ENCODE data around the gene POLE2. TPM values are rescaled to one million over a fixed set of nuclear protein-coding genes. Genes with fewer than 3 reads are reported as not detected.
"Not testable (repeated sequence)": the region's sequence is repeated elsewhere in the genome, so short reads cannot be mapped to it uniquely, and the experiment has no call there.

The POLE2 gene
- polyA plus RNA-seq, 3 donors, result 14.1 to 15.9 (median 14.9) TPM

- no peak for DNase-seq (ENCODE audit: low read depth in 3 of 3, low spot score in 2 of 3)
Observed at GRCh38 chr14:49670475-49670874, 17.5 kb downstream of the POLE2 start.

DNA sequence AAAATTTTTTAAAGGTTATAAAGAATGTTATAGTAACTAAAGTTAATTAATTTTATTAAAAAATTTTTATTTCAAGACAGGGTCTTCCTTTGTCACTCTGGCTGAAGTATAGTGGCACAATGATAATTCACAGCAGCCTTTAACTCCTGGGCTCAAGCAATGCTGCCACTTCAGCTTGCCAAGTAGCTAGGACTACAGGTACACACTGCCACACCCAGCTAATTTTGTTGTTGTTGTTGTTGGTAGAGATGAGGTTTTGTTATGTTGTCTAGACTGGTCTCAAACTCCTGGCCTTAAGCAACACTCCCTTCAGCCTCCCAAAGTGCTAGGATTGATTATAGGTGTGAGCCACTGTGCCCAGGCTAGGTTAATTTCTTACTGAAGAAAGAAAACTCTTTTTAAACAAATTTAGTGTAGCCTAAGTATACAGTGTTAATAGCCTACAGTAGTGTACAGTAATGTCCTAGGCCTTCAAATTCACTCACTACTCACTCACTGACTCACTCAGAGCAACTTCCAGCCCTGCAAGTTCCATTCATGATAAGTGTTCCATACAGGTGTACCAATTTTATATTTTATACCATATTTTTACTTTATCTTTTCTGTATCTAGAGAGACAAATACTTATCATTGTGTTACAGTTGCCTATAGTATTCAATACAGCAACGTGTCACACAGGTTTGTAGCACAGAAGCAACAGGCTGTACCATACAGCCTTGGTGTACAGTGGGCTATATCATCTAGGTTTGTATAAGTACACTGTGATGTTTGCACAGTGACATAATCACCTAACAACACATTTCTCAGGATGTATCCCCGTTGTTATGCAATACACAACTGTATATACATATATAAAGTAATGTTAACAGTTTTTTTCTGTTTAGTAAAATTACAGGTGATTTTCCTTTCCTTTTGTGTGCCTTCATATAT, 28.2 kb downstream of the POLE2 start:
- DNase-seq (ENCODE audit: low read depth in 3 of 3, low spot score in 2 of 3), result no peak

DNA sequence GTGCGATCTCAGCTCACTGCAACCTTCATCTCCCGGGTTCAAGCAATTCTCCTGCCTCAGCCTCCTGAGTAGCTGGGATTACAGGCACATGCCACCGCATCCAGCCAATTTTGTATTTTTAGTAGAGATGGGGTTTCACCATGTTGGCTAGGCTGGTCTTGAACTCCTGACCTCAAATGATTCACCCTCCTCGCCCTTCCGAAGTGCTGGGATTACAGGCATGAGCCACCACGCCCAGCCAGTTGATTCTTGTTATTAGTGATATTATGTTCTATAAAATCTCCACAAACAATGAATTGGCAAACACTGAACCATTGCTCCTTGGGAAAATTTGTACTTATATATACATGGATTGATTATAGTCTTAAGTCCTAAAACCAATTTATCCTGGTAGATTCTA, 30.5 kb downstream of the POLE2 start:
- DNase-seq (ENCODE audit: low read depth in 3 of 3, low spot score in 2 of 3), result not testable (repeated sequence)

DNA sequence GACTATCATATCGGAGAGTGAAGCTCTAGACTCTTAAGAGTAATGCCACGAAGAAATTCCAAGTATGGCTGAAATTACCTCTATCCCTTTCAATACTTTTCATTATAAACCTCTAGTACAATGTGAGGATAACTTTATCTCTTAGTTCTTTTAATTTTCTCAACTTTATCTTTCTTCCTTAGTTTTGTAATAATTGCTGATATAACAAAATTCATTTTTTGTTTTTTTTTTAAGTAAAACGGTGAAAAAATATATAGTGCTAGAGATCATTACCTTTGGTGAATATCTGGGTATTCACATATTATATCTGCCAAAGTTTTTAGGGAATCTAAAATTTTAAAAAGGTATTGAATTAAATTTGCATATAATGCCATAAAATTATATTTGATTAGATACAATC, 33.5 kb downstream of the POLE2 start:
- no peak for DNase-seq (ENCODE audit: low read depth in 3 of 3, low spot score in 2 of 3)

DNA sequence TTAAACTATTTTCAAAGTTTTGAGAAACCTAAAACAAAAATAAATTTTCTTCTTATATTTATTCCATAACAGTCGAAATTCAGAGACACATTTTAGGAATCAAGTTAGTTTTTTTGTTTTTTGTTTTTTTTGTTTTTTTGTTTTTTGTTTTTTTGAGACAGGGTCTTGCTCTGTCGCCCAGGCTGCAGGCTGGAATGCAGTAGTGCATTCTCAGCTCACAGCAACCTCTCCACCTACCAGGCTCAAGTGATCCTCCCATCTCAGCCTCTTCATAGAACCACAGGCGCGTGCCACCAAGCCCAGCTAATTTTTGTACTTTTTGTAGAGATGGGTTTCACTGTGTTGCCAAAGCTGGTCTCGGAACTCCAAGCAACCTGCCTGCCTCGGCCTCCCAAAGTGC, 34.5 kb downstream of the POLE2 start:
- no peak for DNase-seq (ENCODE audit: low read depth in 3 of 3, low spot score in 2 of 3)

DNA sequence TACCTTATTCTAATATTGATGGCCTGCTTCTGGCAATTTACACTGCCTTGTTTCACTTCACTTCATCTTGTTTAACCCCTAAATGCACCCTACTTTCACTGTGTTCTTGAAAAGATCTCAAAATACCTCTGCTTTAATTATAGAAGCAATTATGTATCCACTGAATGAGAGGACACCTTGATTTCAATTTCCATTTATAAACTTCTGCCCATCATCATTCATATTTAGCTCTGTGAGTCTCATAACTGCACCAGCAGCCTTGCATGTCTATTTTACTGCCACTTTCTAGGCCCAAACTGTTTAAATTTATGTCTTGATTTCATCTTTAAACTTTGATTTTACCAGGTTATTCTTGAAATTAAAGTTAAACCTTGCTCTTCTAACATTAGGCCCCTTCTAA, 45.9 kb downstream of the POLE2 start:
- no peak for DNase-seq (ENCODE audit: low read depth in 3 of 3, low spot score in 2 of 3)

DNA sequence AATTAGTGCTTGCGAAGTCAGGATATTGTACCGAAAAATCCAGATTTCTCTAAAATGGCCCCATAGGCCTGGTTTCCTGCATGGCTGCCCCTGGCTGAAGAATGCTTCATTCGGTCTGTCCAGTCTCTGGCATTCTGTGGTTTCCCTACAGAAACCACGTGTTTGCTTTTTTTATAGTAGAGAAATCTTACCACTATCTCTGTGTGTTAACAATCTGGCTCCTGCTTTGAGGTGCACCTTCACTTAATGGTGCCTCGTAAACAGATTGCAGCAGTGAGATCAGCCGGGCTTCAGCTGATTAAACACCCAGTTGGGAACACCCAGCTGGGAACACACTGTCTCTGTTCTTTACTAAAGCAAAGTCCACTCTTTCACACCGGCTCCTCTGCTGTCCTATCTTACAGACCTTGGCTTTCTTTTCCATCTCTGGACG, 46.3 kb downstream of the POLE2 start:
- no peak for DNase-seq (ENCODE audit: low read depth in 3 of 3, low spot score in 2 of 3)

- DNase-seq (ENCODE audit: low read depth in 3 of 3, low spot score in 2 of 3), result no peak
Observed at GRCh38 chr14:49640540-49641417, 47.2 kb downstream of the POLE2 start.

- no peak for DNase-seq (ENCODE audit: low read depth in 3 of 3, low spot score in 2 of 3)
Observed at GRCh38 chr14:49637534-49638078, 50.4 kb downstream of the POLE2 start.

GRCh38 chr14:49636866-49637265, 51.1 kb downstream of the POLE2 start:
- no peak for DNase-seq (ENCODE audit: low read depth in 3 of 3, low spot score in 2 of 3)

DNA sequence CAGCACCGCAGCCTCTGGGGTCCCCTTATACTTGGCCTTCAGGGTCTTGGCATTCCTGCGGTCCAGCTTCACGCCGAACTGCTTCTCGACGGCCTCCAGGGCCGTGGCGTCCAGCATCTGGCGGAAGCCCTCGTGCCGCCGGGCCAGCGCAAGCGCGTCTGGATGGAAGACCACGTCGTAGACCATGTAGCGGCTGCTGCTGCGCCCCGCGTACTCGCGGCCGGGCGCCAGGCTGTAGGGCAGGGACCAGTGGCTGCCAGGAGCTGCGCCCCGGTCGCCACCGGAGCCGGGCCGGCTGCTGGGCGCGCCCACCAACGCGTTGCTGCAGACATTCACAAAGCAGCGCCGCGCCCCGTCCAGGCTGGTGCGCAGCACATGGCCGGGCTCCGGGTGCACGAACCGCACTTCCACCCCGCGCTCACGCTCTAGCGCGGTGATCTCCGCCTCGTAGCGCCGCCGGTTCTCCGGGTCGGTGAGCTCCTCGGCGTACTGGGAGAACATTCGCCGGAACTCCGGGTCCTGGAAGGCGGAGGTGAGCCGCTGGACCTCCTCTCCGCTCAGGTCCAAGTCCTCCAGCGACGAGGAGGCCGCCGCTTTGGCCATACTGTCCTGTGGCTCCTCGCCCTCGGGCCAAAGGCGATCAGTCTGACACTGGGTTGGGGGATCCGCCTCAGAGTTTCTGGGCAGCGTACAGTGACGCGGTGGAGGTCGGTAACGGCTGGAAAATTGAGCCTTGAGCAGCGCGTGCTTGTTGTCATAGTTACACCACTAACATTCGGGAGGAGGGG, 53.3 kb downstream of the POLE2 start, which contains the start of gene DNAAF2:
DNAAF2 (minus strand) TSS at position 698 of the 788 bp plus-strand sequence; CDS start at position 603, 95 bp downstream.
- peak; percentile 69 to 74 (median 72) for DNase-seq (ENCODE audit: low read depth in 3 of 3, low spot score in 2 of 3)

- DNase-seq (ENCODE audit: low read depth in 3 of 3, low spot score in 2 of 3), result peak; percentile 86 to 88 (median 87)
Observed at GRCh38 chr14:49633640-49634546, 54.1 kb downstream of the POLE2 start.

- no peak for DNase-seq (ENCODE audit: low read depth in 3 of 3, low spot score in 2 of 3)
Observed at GRCh38 chr14:49623941-49624839, 63.8 kb downstream of the POLE2 start.

- no peak for DNase-seq (ENCODE audit: low read depth in 3 of 3, low spot score in 2 of 3)
Observed at GRCh38 chr14:49623387-49623786, 64.6 kb downstream of the POLE2 start.

DNA sequence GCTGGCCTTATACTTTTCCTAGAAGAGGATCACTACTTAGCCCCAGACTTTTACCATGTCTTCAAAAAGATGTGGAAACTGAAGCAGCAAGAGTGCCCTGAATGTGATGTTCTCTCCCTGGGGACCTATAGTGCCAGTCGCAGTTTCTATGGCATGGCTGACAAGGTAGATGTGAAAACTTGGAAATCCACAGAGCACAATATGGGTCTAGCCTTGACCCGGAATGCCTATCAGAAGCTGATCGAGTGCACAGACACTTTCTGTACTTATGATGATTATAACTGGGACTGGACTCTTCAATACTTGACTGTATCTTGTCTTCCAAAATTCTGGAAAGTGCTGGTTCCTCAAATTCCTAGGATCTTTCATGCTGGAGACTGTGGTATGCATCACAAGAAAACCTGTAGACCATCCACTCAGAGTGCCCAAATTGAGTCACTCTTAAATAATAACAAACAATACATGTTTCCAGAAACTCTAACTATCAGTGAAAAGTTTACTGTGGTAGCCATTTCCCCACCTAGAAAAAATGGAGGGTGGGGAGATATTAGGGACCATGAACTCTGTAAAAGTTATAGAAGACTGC, 65.9 kb downstream of the POLE2 start:
- no peak for DNase-seq (ENCODE audit: low read depth in 3 of 3, low spot score in 2 of 3)

DNA sequence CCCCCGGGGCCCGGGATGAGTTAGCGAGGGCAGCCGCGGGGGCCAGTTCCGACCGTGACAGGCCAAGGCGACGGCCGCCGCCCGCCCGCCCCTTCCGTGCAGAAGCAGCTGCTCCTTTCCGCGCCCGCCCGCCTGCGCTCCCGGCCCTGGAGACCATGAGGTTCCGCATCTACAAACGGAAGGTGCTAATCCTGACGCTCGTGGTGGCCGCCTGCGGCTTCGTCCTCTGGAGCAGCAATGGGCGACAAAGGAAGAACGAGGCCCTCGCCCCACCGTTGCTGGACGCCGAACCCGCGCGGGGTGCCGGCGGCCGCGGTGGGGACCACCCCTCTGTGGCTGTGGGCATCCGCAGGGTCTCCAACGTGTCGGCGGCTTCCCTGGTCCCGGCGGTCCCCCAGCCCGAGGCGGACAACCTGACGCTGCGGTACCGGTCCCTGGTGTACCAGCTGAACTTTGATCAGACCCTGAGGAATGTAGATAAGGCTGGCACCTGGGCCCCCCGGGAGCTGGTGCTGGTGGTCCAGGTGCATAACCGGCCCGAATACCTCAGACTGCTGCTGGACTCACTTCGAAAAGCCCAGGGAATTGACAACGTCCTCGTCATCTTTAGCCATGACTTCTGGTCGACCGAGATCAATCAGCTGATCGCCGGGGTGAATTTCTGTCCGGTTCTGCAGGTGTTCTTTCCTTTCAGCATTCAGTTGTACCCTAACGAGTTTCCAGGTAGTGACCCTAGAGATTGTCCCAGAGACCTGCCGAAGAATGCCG, 66.7 kb downstream of the POLE2 start:
- DNase-seq (ENCODE audit: low read depth in 3 of 3, low spot score in 2 of 3), result no peak
